Activated naive CD8-positive, alpha-beta T cell treated with anti-CD3 and anti-CD28 coated beads, Interleukin-2, amount 50 U/mL, for 16 hours (primary cell): Measurements from ENCODE around the gene PHC2.

Source experiments
- DNase-seq: peaks from one replicate; pipeline ENCODE4 v3.0.0-alpha.2; 2020; ENCODE audit warnings: low read depth, low spot score

Gene PHC2

DNA sequence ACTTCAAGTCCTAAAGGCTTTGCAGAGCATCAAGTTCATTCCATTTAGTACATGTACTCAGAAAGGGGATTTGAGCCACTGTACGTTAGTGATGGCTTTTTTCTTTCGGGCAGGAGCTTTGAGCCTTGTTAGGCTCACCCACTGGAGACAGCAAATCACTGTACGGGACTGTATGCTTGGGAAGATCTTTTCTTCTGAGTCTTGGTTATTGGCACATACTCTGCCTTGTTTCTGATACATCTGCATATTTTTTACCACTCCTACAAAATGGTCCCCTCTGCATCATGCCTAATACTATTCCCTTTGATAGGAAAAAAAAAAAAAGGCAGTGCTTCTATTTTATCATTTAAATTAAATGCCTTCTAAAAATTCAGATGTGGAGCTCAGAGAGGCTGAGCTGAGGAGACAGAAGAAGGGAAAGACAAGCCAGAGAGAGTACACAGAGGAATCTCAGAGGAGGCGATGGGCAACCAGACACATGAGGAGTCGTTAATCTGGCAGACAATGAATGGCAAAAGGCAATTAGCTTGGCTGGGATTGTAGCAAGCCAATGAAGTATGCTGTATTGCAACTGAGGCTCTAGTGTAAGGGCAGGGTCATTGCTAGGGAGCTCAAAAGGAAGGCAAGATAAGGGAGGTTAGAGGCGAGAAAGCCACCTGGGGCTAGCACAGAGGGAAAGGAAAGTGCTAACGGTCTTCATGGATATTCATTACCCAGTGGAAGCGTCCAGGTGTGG lies 39.4 kb downstream of the PHC2 start:
- no peak for DNase-seq

- no peak for DNase-seq
These were observed 40.4 kb downstream of the PHC2 start for GRCh38 chr1:33390542-33390941.

DNA sequence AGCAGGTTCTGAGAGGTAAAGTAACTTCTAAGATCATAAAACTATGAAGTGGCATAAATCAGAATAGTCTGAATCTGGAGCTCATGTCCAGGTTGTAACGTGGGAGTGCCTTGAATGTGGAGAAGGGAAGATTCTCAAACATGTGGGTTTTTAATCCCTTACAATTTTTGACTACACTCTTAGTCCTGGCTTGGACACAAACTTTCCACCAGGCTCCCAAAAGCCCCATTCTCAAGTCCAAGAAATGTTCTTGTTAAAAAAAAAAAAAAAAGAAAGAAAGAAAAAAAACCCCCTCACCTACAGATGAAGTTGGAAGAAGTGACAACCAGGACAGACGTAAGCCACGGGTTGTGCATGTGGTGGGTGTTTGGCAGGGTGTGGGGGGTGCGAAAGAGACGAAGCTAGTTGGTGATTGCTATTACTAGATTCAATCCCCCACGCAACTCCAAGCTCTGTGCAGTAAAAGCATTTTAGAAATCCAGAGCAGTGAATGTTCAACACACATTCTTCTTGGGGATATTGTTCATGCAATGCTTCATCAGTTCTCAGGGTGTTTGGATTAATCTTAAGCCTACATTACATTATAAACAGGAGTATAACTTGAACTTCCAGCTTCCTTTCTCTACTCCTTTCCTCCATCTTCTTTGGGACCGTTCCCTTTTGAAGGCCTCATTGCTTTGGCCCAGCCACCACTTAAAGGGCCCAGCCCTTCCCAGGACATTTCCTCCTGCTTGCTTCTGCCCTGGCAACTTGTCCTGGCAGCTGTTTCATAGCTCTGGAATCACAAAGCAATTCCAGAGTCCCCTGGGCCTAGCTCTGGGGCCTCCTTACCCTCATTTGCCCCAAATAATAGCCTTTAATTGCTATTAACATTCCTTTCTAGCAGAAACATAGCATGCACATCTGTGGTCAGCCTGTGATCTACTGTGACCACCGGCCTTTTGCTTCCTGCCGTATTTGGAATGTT lies 41.8 kb downstream of the PHC2 start:
- DNase-seq, result no peak

- no peak for DNase-seq
These were observed 43.3 kb downstream of the PHC2 start for GRCh38 chr1:33387625-33388024.

DNA sequence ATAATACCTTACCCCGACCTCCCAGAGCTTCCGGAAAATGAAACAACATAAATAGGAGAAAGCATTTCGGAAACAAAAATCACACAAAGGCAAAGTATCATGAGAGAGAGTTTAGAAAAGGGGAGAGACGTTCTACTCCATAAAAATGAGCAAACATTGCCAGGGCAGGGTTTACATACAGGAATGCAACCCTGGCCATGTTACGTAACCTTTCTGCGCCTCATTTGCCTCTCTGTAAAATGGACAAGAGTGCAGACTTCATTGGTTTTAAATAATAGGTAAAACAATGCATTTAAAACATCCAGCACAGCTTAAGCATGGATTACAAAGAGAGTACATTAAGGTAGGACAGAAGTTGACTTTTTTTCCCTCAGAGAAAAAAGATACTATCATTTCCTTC lies 45.6 kb downstream of the PHC2 start:
- DNase-seq, result no peak

- no peak for DNase-seq
These were observed 46.7 kb downstream of the PHC2 start for GRCh38 chr1:33384040-33384812.

GRCh38 chr1:33383489-33383888 lies 47.4 kb downstream of the PHC2 start:
- no peak for DNase-seq

DNA sequence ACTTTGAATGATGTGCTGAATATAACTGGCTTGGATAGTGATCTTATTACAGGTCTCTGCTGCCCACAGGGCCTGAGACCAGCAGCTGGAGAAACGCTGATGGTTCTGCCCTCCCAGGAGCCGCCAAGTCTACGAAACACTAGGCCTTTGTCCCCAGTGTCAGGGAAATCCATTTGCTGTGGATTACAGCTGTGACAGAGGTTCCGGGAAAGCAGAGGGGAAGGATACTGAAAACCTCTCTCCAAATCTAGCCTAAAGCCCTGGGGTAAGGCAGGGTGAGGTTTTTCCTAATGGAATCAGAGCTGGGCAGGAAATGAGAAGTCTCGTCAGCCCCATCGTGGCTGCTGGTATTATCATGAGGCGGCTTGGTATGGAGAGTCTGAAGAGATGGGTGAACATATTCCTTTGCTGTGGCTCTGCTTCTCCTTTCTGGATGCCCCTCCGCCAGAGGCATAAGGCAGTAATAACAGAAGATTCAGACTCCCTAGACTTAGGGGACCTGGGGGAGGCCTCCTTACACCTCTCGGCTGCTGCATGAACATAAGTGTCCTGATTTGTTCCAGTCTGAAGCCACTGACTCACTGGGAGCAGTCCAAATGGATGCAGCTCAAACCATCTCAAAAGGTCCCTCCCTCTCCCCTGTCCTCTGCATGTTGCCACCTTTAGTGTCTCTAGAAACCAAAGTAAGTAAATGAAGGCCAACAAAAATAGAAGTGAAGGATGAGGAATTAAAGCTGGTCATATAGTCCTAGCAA lies 48.1 kb downstream of the PHC2 start:
- DNase-seq, result no peak

GRCh38 chr1:33381977-33382376 lies 48.9 kb downstream of the PHC2 start:
- no peak for DNase-seq

DNA sequence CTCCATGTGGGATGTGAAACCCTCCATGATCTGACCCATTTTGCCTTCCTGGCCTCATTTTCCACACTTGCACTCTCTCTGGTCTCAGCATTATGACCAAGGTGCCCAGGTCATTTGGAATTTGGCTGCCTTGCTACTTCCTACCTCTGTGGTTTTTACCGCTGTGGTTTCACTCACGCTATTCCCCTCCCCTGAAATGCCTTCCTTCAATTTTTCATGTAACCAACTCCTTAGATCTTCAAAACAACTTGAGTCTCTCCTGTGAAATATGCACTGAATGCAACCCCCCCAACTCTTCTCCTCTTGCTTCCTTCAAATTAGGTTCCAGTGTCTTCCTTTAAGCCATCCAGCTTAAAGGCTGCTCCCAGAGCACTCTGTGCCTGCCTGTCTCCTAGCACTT lies 50.1 kb downstream of the PHC2 start:
- DNase-seq, result no peak

GRCh38 chr1:33379631-33380354 lies 51.1 kb downstream of the PHC2 start:
- DNase-seq, result no peak

- DNase-seq, result no peak
These were observed 51.9 kb downstream of the PHC2 start for GRCh38 chr1:33378976-33379375.

DNA sequence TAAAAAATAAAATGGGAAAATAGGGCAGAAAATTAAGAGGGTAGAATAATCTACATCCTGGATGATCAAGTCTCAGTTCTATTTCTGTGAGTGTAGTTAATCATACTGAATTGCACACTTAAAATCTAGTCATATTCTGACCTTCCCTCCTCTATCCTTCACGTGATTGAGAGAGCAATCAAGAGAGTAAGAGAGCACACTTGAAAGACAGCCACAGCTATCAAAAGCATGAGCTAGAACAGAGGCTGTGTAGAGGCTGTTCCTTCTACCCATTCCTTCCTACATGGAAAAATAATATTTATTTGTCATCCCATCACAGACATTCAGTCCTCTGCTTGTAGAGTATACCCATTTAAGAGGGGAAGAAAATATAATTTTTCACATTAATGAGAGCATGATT lies 52.4 kb downstream of the PHC2 start:
- DNase-seq, result no peak

DNA sequence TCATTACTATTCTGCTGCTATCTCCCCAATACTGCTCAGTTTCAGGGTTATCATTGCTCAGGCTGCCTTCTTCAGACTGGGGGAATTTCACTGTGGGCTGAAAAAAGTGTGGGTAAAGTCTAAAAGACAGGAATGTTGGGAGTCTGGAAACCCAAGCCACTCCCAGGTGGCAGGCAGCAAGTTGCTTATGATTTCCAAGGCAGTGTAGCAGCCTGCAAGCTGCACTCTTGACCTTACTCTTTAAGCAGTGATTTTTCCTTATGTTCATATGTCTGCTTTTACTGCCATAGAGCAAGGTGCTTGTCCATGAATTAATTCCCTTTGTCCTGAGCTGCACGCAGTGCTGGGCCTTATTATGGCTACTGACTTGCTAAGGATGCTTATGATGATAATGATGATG lies 53.1 kb downstream of the PHC2 start:
- no peak for DNase-seq

- DNase-seq, result no peak
These were observed 53.9 kb downstream of the PHC2 start for GRCh38 chr1:33377013-33377412.

DNA sequence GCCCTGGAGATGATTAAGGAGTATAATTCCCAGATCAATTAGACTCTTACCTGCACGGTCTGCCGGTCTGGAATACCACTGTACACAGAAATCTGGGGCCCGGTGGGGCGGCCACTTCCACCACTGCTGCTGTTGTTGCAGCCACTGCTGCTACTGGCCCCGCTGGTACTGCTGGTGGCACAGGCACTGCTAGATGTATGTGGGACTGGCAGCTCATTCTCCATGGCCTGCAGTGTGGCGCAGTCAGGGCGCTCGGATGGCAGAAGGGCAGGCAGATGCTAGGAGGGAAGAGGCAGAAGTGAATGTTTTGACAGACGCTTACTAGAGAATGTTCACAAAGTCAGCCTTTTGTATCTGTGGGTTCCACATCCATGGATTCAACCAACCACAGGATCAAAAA lies 55.6 kb downstream of the PHC2 start:
- no peak for DNase-seq

- DNase-seq, result no peak
These were observed 56.4 kb downstream of the PHC2 start for GRCh38 chr1:33374336-33375105.

DNA sequence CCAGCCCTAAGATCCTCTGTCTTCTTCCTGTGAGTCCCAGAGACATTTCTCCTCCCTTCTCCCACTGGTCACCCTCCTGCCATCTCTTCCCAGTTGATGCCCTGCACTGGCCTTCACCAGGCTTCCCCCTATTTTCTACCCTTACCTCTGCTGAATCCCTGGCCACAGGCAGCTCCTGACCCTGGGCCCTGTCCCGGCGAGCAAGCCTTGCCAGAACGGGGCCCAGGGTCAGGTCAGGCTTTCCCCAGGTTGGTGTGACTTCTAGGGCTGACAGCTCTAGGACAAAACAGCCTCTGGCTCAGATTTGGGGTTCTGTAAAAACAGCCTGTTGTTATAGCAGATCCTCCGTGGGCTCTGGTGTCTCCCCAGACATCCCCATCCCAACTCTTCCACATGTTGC lies 57.3 kb downstream of the PHC2 start:
- DNase-seq, result no peak

GRCh38 chr1:33372677-33373076 lies 58.2 kb downstream of the PHC2 start:
- no peak for DNase-seq

- no peak for DNase-seq
These were observed 58.7 kb downstream of the PHC2 start for GRCh38 chr1:33372162-33372561.
